Stimulated activated CD8-positive, alpha-beta memory T cell treated with anti-CD3 and anti-CD28 coated beads, Interleukin-4, amount 100 ng/mL, for 24 hours (primary cell): ENCODE results near the gene ASAH2.
"Not testable (repeated sequence)": the region's sequence is repeated elsewhere in the genome, so short reads cannot be mapped to it uniquely, and the experiment has no call there.

Experiments
- DNase-seq: peaks from one replicate; pipeline ENCODE4 v3.0.0-alpha.2; 2020; ENCODE audit warnings: low read depth

Gene ASAH2

GRCh38 chr10:50254479-50254878 lies 3.2 kb upstream of the ASAH2 start:
- no peak for DNase-seq

DNA sequence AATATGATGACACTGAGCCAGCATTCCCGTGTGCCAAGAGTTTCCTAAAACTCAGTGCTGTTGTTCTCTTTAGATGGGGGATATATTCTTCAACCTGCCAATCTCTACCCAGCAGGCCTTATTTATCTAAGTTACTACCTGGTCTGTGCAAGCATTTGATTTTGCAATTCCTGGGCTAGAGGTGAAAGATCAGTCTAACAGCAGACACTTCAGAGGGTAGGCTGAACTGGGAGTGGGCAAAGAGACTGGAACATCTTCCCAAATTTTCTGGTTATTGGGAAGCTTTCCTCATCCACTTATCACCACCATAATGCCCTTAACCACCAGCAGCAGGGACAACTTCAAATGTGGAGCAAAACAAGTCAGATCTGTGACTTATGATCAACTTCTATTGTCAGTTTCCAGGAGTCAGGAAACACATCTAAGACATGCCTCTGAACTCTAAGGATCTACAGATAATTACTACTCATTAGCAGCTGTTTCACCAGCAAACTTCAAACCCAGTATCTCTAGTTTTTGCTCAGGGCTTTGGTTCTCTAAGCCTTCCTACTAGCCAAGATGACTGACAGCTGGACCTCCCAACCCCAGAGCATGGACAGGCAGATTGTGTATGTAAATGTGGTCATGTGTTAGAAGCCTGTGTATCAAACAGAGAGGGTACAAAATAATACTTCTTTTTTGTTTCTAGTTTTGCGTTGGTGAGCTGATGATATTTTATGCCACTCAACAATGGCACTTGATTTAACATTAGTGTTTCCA lies 1.0 kb downstream of the ASAH2 start:
- DNase-seq, result no peak

GRCh38 chr10:50248598-50248997 lies 2.7 kb downstream of the ASAH2 start:
- no peak for DNase-seq

DNA sequence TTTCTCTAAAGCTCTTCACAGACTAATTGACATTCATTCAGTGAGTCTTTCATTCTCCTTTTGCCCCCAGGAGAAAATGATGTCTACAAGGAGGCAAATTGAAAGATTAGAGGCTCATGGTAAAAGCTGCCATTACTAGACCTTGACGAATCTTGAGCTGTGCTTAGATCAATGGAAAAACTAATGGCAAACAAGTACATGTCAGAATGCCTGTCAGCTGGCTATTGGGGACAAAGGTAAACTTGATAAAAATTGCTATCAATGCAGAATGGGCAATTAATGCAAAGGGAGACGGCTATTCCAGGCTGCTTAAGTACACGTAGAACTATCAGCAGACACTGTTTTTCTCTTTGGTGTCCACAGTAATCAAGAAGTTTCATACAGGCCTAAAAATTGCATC lies 3.3 kb downstream of the ASAH2 start:
- no peak for DNase-seq

- DNase-seq, result no peak
Observed at GRCh38 chr10:50244201-50244600, 7.1 kb downstream of the ASAH2 start.

DNA sequence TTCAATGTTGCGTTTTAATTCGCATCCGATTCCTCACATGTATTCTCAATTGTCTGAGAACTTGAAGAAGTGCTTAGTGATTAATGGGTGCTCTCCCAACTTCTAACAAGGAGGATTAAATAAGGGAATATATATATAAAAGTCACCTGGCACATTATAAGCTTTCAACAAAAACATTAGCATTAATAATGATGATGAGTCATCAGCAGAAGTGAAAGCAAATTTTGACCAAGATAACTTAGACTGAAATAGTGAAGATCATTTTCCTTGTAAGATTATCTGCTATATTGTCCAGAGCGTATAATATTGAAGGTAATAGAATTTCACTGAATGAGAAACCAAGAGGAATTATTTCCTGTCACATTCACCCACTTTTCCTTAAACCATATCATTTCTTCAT lies 8.5 kb downstream of the ASAH2 start:
- DNase-seq, result no peak

GRCh38 chr10:50241478-50241877 lies 9.8 kb downstream of the ASAH2 start:
- DNase-seq, result not testable (repeated sequence)

DNA sequence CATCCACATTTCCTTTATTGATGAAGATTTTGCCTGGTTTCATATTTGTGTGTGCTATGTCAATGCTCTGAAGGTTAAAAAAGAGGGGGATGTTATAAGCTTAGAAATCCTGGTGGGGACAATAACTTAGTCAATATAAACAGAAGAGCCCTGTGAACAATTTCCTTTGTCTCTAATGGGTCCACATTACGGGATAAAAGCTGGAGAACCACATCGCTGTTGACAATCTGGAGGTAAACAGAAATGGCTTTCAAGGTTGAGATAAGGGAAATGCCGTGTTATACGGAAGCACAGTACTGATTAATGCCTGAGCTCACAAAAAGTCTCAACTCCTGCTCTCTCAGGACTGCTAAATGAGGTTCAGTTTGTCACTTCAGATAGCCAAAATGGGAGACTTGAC lies 16.8 kb downstream of the ASAH2 start:
- no peak for DNase-seq

DNA sequence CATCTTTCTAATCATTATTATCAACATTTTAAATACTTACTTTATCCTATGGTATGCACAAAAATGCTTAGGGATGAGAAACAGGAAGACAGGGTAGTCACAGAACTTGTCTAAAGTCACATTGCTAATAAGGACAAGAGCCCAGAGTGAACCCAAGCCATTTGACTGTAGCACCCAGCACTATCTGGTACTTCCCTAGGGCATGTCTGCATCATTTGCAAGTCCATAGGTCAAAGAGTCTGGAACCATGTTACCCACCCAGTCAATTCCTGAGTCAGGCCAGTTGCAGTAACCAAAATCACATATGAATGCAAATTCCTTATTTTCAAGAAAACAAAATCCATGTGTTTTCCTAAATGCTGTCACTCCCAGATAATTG lies 19.1 kb downstream of the ASAH2 start:
- no peak for DNase-seq

- DNase-seq, result no peak
Observed at GRCh38 chr10:50231515-50232260, 19.6 kb downstream of the ASAH2 start.

DNA sequence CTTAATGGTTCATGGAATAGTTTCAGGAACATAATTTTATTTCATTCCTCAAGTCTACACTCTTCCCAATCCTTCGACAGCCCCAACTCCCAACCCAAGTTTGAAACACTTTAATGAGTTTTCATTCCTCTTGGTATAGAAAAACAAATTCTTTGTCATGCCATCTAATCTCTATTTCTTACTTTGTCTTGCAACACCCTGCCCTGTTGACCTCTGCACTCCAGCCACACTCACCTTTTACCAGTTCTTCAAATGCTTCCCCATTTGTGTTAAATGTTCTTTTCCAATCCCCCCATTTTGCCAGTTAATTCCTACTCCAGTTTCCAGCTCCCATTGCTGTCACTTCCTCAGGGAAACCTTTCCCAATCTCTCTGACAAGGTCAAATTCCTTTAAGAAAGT lies 21.9 kb downstream of the ASAH2 start:
- DNase-seq, result no peak

DNA sequence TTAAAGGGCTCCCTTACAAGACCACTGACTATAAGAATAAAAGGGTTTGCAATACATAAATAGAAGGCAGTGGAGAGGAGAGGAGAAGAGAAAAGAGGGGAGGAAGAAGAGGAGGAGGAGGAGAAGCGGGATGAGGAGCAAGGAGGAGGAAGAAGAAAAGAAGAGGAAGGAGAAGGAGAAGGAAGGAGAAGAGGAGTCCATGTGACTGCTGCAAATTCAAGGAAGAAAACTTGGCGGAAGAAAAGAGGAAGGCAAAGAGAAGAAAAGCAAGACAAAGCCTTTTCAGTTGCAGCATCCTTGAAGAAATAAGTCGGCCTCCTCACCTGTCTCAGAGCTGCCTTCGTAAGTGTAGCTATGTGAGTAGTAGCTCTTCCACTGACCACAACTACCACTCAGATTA lies 22.6 kb downstream of the ASAH2 start:
- DNase-seq, result no peak

- no peak for DNase-seq
Observed at GRCh38 chr10:50226610-50227009, 24.7 kb downstream of the ASAH2 start.

- DNase-seq, result peak; percentile 2
Observed at GRCh38 chr10:50224330-50224952, 26.9 kb downstream of the ASAH2 start.

DNA sequence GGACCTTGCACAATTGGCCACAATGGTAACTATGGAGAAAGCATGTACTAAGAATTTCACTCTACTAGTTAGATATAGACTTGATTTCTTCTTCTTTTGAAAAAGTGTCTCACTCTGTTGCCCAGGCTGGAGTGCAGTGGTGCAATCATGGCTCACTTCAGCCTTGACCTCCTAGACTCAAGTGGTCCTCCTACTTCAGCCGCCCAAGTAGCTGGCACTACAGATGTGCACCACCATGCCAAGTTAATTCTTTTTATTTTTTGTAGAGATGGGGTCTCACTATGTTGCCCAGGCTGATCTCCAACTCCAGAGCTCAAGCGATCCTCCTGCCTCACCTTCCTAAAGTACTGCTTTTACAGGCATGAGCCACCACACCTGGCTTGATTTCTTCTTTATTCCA lies 29.1 kb downstream of the ASAH2 start:
- no peak for DNase-seq

DNA sequence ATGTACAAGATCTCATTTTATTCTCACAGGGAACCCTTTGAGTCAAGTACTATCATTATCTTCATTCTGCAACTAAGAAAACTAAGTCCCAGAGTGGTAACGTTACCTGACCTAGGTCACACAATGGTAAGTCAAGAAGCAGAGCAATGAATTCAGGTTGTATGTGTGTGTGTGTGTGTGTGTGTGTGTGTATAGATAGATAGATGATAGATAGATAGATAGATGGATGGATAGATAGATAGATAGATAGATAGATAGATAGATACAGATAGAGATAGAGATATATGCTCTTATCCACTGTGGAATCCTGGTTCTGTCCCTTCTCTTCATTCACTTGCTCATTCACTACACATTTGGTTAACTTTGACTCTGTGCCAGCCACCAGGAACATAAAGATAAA lies 29.8 kb downstream of the ASAH2 start:
- DNase-seq, result no peak

- no peak for DNase-seq
Observed at GRCh38 chr10:50219646-50220045, 31.7 kb downstream of the ASAH2 start.

DNA sequence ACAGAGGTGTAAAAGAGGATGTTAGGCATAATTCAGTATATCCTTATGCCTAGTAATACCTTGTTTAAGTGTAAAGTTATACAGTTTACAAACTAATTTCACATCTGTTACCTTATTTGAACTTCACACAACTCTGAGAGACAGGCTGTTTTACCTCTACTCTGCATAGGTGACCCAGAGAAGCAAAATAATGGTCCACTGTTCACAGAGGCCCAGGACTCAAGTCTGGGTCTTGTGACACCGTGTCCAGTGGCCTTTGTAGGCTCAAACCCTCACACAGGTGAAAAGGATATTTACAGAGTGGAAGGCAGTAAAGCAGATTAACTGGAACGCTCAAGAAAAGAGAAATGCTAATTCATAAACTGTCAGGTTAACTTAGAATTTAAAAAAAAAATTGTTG lies 32.1 kb downstream of the ASAH2 start:
- DNase-seq, result no peak

DNA sequence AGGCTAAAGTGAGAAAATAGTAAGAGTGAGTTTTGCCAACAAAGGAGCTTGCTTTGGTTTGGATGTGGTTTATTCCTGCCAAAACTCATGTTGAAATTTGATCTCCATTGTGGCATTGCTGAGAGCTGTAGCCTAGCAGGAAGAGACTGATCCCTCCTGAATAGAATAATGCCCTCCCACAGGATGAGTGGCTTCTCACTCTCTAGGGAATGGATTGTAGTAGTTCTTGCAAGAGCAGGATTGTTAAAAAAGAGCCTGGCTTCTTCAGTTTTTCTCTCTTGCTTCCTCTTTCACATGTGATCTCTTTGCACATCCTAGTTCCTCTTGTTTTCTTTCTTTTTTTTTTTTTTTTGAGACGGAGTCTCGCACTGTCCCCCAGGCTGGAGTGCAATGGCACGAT lies 34.4 kb downstream of the ASAH2 start:
- DNase-seq, result no peak

GRCh38 chr10:50216418-50216817 lies 34.9 kb downstream of the ASAH2 start:
- DNase-seq, result no peak

DNA sequence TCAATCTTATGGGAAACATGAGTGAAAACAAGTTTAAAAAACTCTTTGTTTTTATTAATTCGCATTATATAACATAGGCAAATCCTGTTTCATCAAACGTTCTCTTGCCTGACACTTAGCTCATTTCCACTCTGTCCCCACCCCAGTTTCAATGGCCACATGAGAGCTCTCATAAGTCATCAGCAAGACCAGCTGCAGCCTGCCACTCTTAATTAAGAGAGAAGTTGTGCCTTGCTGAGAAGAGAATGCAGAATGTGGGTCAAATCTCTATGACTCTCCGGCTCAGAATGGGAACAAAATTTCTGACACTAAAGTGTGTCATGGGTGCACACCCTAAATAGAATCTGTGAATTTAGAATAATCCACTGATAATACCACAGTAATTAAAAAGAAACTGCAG lies 39.6 kb downstream of the ASAH2 start:
- DNase-seq, result no peak

DNA sequence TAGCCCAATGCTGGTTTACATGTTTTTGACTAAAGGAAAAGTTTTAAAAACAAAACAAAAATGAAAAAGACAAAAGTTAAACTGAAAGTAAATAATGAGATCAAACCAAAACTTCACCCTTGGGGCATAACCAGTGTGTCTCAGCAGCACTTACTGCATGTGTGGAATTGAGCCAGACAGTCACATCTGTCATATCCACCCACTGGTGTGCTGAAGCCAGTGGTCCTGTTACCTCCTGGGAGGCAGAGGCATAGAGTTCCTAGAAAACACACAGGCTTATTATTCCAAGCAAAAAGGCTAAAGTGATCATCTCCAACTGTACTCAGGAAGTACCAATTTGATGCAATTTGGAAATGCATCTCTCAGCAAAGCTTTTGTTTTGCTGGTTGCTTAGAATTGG lies 40.4 kb downstream of the ASAH2 start:
- no peak for DNase-seq
